Measurements from ENCODE around the gene GDNF. TPM values are rescaled to one million over a fixed set of nuclear protein-coding genes. Genes with fewer than 3 reads are reported as not detected.

The GDNF gene
- total RNA-seq, 2 donors from 2014 or later = 0.82 to 1.6 TPM

GRCh38 chr5:37840053-37841034, 503 bp upstream of the GDNF start:
- Histone ChIP-seq H3K9me3 (no peaks in the 10 kb centered on the region), H3K36me3 (no peaks in the 10 kb centered on the region), H3K9ac (ENCODE audit: low read depth in 2 of 2, low read length in 2 of 2) (peak overlapping the region in 1 of 2 donors; percentile 12), H3K27ac (peak overlapping the region; percentile 67), H3K4me1 (no peaks in the 10 kb centered on the region), H3K4me3 (peak overlapping the region; percentile 38), H3K27me3 (peaks cover 54% of the 10 kb centered on the region)
- no peak for TF ChIP-seq CTCF (IDR thresholded peaks at IDR 0.05)
- intact Hi-C loops (cut with DNase I) = no loop called here
- peak; percentile 35 for DNase-seq

GRCh38 chr5:37838933-37839341, 904 bp downstream of the GDNF start:
- Histone ChIP-seq H3K9ac (ENCODE audit: low read depth in 2 of 2, low read length in 2 of 2) (peak overlapping the region; percentile 54 to 55), H3K4me1 (no peaks in the 10 kb centered on the region), H3K27ac (peak overlapping the region; percentile 67), H3K27me3 (peaks cover 56% of the 10 kb centered on the region), H3K9me3 (no peaks in the 10 kb centered on the region), H3K4me3 (peak overlapping the region; percentile 38), H3K36me3 (no peaks in the 10 kb centered on the region)
- intact Hi-C loops (cut with DNase I) = no loop called here
- TF ChIP-seq CTCF (IDR thresholded peaks at IDR 0.05) = no peak
- DNase-seq = no peak

GRCh38 chr5:37838152-37838932, 1.5 kb downstream of the GDNF start:
- Histone ChIP-seq H3K27ac (peak overlapping the region; percentile 31), H3K9me3 (no peaks in the 10 kb centered on the region), H3K27me3 (peaks cover 56% of the 10 kb centered on the region), H3K4me1 (no peaks in the 10 kb centered on the region), H3K4me3 (peak overlapping the region; percentile 38), H3K36me3 (no peaks in the 10 kb centered on the region), H3K9ac (ENCODE audit: low read depth in 2 of 2, low read length in 2 of 2) (peak overlapping the region; percentile 55 to 56)
- DNase-seq = no peak
- intact Hi-C loops (cut with DNase I) = no loop called here
- no peak for TF ChIP-seq CTCF (IDR thresholded peaks at IDR 0.05)

- intact Hi-C loops (cut with DNase I) = loop anchor here (2.0 kb wide), 1 partner anchor 355 kb away; no protein-coding TSS in a partner anchor
- H3K9ac ChIP-seq (ENCODE audit: low read depth in 2 of 2, low read length in 2 of 2) = peak overlapping the region; percentile 55 to 56
- H3K4me1 ChIP-seq = no peaks in the 10 kb centered on the region
- H3K27ac ChIP-seq = peak overlapping the region; percentile 50
- peaks cover 56% of the 10 kb centered on the region for H3K27me3 ChIP-seq
- no peaks in the 10 kb centered on the region for H3K36me3 ChIP-seq
- DNase-seq = peak; percentile 71
- peak; percentile 62 for TF ChIP-seq CTCF (IDR thresholded peaks at IDR 0.05)
- peak overlapping the region; percentile 38 for H3K4me3 ChIP-seq
- H3K9me3 ChIP-seq = no peaks in the 10 kb centered on the region
Observed at GRCh38 chr5:37837414-37838032, 2.3 kb downstream of the GDNF start.

All from colonic mucosa (tissue), 4 donors.